ENCODE results near the gene DUSP10. TPM values are rescaled to one million over a fixed set of nuclear protein-coding genes. Genes with fewer than 3 reads are reported as not detected.

DUSP10 gene
- 10 to 100 TPM; 11.3 to 12.3 TPM for total RNA-seq

GRCh38 chr1:221741703-221742554 is at the start of gene DUSP10:
Gene DUSP10 (minus strand): TSS chr1:221742089. CDS start chr1:221739744, 2,345 bp downstream.
- POLR2A ChIA-PET, result interaction anchor here (0.7 to 1.5 kb wide), 6 partner anchors 16 to 110 kb away, joined by 3 to 8 read pairs (median 6); no protein-coding TSS in a partner anchor
- Mint-ChIP-seq H3K9me3 (peaks cover 11% of the 10 kb centered on the region), H3K27me3 (no peaks in the 10 kb centered on the region), H3K27ac (no peak within 1 kb of the TSS), H3K36me3 (ENCODE audit: low read depth) (peaks cover 30% of the 10 kb centered on the region), H3K4me1 (peaks cover 28% of the 10 kb centered on the region), H3K4me3 (no peak within 1 kb of the TSS)
- CTCF ChIA-PET, result interaction anchor here (0.6 to 2.6 kb wide), 13 partner anchors 12 to 251 kb away, joined by 3 to 12 read pairs (median 3); no protein-coding TSS in a partner anchor
- peak; percentile 99 for DNase-seq

- Mint-ChIP-seq H3K4me1 (peaks cover 16% of the 10 kb centered on the region), H3K9me3 (peaks cover 2% of the 10 kb centered on the region), H3K27me3 (no peaks in the 10 kb centered on the region), H3K27ac (no peak overlapping the region), H3K4me3 (no peak overlapping the region), H3K36me3 (ENCODE audit: low read depth) (no peaks in the 10 kb centered on the region)
- ChIA-PET POLR2A (no interaction called here), CTCF (interaction anchor here (1.1 to 1.8 kb wide), 2 partner anchors 9 to 36 kb away, joined by 3 to 7 read pairs; no protein-coding TSS in a partner anchor)
- no peak for DNase-seq
Measured at GRCh38 chr1:221788466-221788865, 46.6 kb upstream of the DUSP10 start.

GRCh38 chr1:221786647-221787046 is 44.8 kb upstream of the DUSP10 start:
- CTCF ChIA-PET, result interaction anchor here (1.4 kb wide), 1 partner anchor 29 kb away, joined by 3 read pairs; no protein-coding TSS in a partner anchor
- Mint-ChIP-seq H3K4me1 (peaks cover 33% of the 10 kb centered on the region), H3K27me3 (no peaks in the 10 kb centered on the region), H3K36me3 (ENCODE audit: low read depth) (no peaks in the 10 kb centered on the region), H3K9me3 (peaks cover 2% of the 10 kb centered on the region), H3K4me3 (no peak overlapping the region), H3K27ac (no peak overlapping the region)
- POLR2A ChIA-PET, result no interaction called here
- no peak for DNase-seq

DNA sequence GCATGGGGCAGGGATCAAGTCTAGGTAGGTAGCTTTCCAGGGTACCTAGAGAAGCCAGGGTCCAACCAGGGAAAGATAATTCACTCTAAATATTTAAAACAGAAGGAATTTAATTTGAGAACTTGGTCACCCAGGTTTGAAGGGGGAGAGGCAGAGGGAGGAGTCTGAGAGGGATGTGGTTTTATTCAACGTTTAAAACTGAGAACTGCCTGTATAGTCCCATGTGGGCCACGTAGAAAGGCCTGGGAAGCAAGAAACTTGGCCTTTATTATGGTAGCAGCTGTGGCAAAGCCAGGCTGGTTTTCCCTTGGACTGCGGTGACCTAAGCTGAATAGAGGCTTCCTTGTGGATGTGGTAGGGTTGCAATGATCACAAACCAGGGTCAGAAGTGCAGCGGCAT is 42.0 kb upstream of the DUSP10 start:
- H3K9me3 Mint-ChIP-seq, result peaks cover 2% of the 10 kb centered on the region
- H3K4me1 Mint-ChIP-seq, result peaks cover 58% of the 10 kb centered on the region
- H3K36me3 Mint-ChIP-seq (ENCODE audit: low read depth), result no peaks in the 10 kb centered on the region
- H3K27me3 Mint-ChIP-seq, result no peaks in the 10 kb centered on the region
- peak; percentile 26 for DNase-seq
- POLR2A ChIA-PET, result no interaction called here
- peak overlapping the region; percentile 51 for H3K27ac Mint-ChIP-seq
- CTCF ChIA-PET, result interaction anchor here (0.9 to 1.8 kb wide), 4 partner anchors 9 to 27 kb away, joined by 3 to 7 read pairs (median 6); no protein-coding TSS in a partner anchor
- peak overlapping the region; percentile 14 for H3K4me3 Mint-ChIP-seq

DNA sequence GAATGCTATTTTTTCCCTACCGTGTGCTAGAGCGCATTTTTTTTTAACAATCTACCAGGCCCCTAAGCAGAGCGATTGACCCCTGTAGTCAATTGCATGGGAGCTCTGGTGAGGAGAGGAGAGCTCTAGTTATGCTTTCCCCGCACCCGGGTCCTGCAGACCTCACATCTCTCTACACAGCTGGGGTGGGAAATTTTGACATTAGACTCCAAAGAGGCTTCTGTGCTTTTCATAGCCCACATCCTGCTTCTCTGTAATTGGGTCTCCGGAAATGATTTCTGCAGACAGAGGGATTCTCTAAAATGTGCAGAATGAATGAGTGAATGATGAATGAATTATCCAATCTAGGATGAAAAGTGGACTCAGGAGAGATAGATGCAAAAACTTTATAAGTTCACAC is 41.5 kb upstream of the DUSP10 start:
- Mint-ChIP-seq H3K27me3 (no peaks in the 10 kb centered on the region), H3K4me3 (peak overlapping the region; percentile 20), H3K4me1 (peaks cover 63% of the 10 kb centered on the region), H3K36me3 (ENCODE audit: low read depth) (no peaks in the 10 kb centered on the region), H3K9me3 (peaks cover 2% of the 10 kb centered on the region), H3K27ac (peak overlapping the region; percentile 51)
- CTCF ChIA-PET, result interaction anchor here (0.9 to 1.7 kb wide), 3 partner anchors 10 to 26 kb away, joined by 3 to 7 read pairs (median 7); no protein-coding TSS in a partner anchor
- DNase-seq, result peak; percentile 37
- POLR2A ChIA-PET, result no interaction called here

GRCh38 chr1:221782970-221783369 is 41.1 kb upstream of the DUSP10 start:
- DNase-seq, result no peak
- Mint-ChIP-seq H3K9me3 (peaks cover 2% of the 10 kb centered on the region), H3K36me3 (ENCODE audit: low read depth) (no peaks in the 10 kb centered on the region), H3K4me3 (peak overlapping the region; percentile 20), H3K27me3 (no peaks in the 10 kb centered on the region), H3K4me1 (peaks cover 68% of the 10 kb centered on the region), H3K27ac (peak overlapping the region; percentile 51)
- ChIA-PET POLR2A (no interaction called here), CTCF (interaction anchor here (0.5 to 1.6 kb wide), 3 partner anchors 11 to 1299 kb away, joined by 3 to 7 read pairs (median 3); no protein-coding TSS in a partner anchor)

DNA sequence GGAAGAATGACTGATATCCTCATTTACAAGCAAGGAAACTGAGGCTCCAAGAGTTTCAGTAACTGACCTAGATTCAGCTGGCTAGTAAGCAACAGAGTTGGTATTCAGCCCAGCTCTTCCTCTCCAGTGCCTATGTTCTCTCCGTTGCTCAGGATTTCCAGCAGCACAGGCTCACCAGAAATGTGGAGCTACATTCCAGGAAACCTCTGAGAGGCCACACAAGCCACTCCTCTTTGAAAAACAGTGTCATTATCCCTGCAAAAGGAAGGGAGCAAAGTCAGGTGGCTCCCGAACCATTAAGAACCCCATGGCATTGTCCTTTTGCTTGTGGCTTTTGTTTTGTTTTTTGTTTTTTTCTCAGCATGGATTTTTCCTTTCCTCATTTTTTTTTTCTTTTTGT is 40.6 kb upstream of the DUSP10 start:
- Mint-ChIP-seq H3K9me3 (peaks cover 2% of the 10 kb centered on the region), H3K27ac (no peak overlapping the region), H3K36me3 (ENCODE audit: low read depth) (no peaks in the 10 kb centered on the region), H3K27me3 (no peaks in the 10 kb centered on the region), H3K4me1 (peaks cover 73% of the 10 kb centered on the region), H3K4me3 (no peak overlapping the region)
- CTCF ChIA-PET, result interaction anchor here (0.5 to 0.7 kb wide), 3 partner anchors 303 to 1299 kb away, joined by 3 to 4 read pairs (median 3); no protein-coding TSS in a partner anchor
- POLR2A ChIA-PET, result no interaction called here
- DNase-seq, result no peak

DNA sequence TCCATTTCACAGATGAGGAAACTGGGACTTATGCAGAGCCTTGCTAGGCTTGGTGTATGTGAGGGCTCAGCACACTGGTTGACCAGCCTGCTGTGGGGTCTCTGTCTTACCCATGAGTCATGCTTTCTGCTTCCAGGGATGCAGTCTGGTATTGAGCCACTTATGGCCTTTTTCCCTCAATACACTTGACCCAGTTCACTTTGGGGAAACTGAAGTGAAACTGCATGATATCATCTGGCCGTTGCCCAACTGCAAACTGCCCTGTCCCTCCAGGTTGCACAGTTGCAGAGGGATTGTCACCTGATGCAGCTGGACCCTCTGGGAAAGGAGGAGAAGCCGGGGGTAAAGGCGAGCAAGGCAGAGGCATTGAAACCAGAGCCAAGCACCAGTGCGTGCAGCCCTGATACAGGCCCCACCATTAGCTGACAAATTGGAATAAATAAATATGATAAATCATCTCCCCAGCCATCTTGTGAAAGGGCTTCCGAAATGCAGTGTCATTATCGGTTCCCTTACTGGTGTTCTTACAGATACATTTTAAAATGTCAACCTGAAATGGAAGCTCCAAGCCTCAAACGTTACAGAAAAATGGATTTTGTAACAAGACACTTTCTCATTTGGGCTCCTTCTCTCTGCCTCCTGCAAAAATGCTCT is 39.3 kb upstream of the DUSP10 start:
- DNase-seq, result no peak
- Mint-ChIP-seq H3K4me3 (no peak overlapping the region), H3K27me3 (no peaks in the 10 kb centered on the region), H3K36me3 (ENCODE audit: low read depth) (peaks cover under 1% of the 10 kb centered on the region), H3K27ac (no peak overlapping the region), H3K9me3 (no peaks in the 10 kb centered on the region), H3K4me1 (peaks cover 85% of the 10 kb centered on the region)
- ChIA-PET CTCF (interaction anchor here (1.2 kb wide), 1 partner anchor 8 kb away, joined by 4 read pairs; no protein-coding TSS in a partner anchor), POLR2A (no interaction called here)

DNA sequence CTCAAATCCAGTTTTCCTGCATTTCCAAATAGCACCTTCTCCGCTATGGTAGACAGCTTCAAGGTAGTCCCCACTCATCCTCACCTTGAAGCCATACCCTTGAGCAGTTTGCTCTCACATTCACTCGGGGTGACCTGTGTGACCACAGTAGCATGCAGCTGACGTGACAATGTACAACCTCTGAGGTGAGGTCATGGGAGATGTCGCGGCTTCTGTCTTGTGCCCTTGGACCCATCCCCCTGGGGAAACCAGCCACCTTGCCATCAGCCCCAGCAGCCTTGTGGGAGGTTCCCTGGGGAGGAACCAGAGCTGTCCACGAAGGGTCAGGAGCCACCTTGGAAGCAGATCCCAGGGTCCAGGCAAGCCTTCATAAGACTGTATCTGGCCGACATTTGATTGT is 38.3 kb upstream of the DUSP10 start:
- ChIA-PET POLR2A (no interaction called here), CTCF (interaction anchor here (0.7 to 1.8 kb wide), 3 partner anchors 9 to 18 kb away, joined by 3 to 7 read pairs (median 5); no protein-coding TSS in a partner anchor)
- Mint-ChIP-seq H3K9me3 (no peaks in the 10 kb centered on the region), H3K27me3 (no peaks in the 10 kb centered on the region), H3K36me3 (ENCODE audit: low read depth) (peaks cover 5% of the 10 kb centered on the region), H3K27ac (no peak overlapping the region), H3K4me3 (no peak overlapping the region), H3K4me1 (peaks cover 96% of the 10 kb centered on the region)
- no peak for DNase-seq

- ChIA-PET POLR2A (no interaction called here), CTCF (interaction anchor here (0.7 to 1.8 kb wide), 5 partner anchors 9 to 24 kb away, joined by 3 to 7 read pairs (median 5); no protein-coding TSS in a partner anchor)
- H3K27ac Mint-ChIP-seq, result peak overlapping the region; percentile 92
- peaks cover 8% of the 10 kb centered on the region for H3K36me3 Mint-ChIP-seq (ENCODE audit: low read depth)
- H3K27me3 Mint-ChIP-seq, result no peaks in the 10 kb centered on the region
- no peaks in the 10 kb centered on the region for H3K9me3 Mint-ChIP-seq
- no peak for DNase-seq
- H3K4me3 Mint-ChIP-seq, result no peak overlapping the region
- peaks cover 96% of the 10 kb centered on the region for H3K4me1 Mint-ChIP-seq
Measured at GRCh38 chr1:221779771-221780170, 37.9 kb upstream of the DUSP10 start.

- POLR2A ChIA-PET, result interaction anchor here (1.6 kb wide), 1 partner anchor 37 kb away, joined by 7 read pairs; the partner anchor contains the start of gene DUSP10
- Mint-ChIP-seq H3K9me3 (no peaks in the 10 kb centered on the region), H3K4me1 (peaks cover 87% of the 10 kb centered on the region), H3K4me3 (peak overlapping the region; percentile 48), H3K27me3 (no peaks in the 10 kb centered on the region), H3K36me3 (ENCODE audit: low read depth) (peaks cover 8% of the 10 kb centered on the region), H3K27ac (peak overlapping the region; percentile 92)
- peak; percentile 58 for DNase-seq
- CTCF ChIA-PET, result interaction anchor here (0.7 to 1.9 kb wide), 9 partner anchors 9 to 143 kb away, joined by 3 to 7 read pairs (median 4); partner anchors contain the start of gene DUSP10
Measured at GRCh38 chr1:221778535-221779142, 36.8 kb upstream of the DUSP10 start.

- ChIA-PET POLR2A (interaction anchor here (1.6 kb wide), 1 partner anchor 36 kb away, joined by 7 read pairs; the partner anchor contains the start of gene DUSP10), CTCF (interaction anchor here (0.7 to 1.9 kb wide), 7 partner anchors 17 to 143 kb away, joined by 3 to 7 read pairs (median 4); partner anchors contain the start of gene DUSP10)
- Mint-ChIP-seq H3K4me1 (peaks cover 82% of the 10 kb centered on the region), H3K36me3 (ENCODE audit: low read depth) (peaks cover 8% of the 10 kb centered on the region), H3K27ac (peak overlapping the region; percentile 92), H3K4me3 (peak overlapping the region; percentile 48), H3K9me3 (no peaks in the 10 kb centered on the region), H3K27me3 (no peaks in the 10 kb centered on the region)
- DNase-seq, result no peak
Measured at GRCh38 chr1:221778125-221778524, 36.2 kb upstream of the DUSP10 start.
